MM.1S (cell line): ENCODE data around the gene CCT7.
A peak's percentile ranks its signal among the peaks of the same experiment; 100 is the strongest.

ENCODE experiments used
- DNase-seq: peaks from one replicate; pipeline ENCODE4 v3.0.0-alpha.2; 2015
- H2AFZ ChIP-seq: fragments of 300-600 bp; sonication (generic); 2 replicates; pipeline ENCODE4 v1.6.0; 2016; ENCODE audit warnings: antibody characterized with exemption, low read length
- H3F3A ChIP-seq: fragments of 300-600 bp; sonication (generic); 2 replicates; pipeline ENCODE4 v1.6.1; 2016; ENCODE audit warnings: mild to moderate bottlenecking, antibody characterized with exemption, low read length, moderate library complexity, mixed read lengths; ENCODE audit not compliant: insufficient read depth
- H3K27ac ChIP-seq: fragments of 300-600 bp; sonication (generic); 2 replicates; pipeline ENCODE4 v1.5.1; 2016; ENCODE audit warnings: mild to moderate bottlenecking, low read length
- H3K27me3 ChIP-seq: fragments of 300-600 bp; sonication (generic); replicated peaks from 2 replicates; pipeline ENCODE4 v1.6.0; 2016; ENCODE audit warnings: low read length; ENCODE audit not compliant: insufficient read depth
- H3K36me3 ChIP-seq: fragments of 300-600 bp; sonication (generic); replicated peaks from 2 replicates; pipeline ENCODE4 v1.6.1; 2016; ENCODE audit warnings: mild to moderate bottlenecking, low read length, mixed read lengths; ENCODE audit not compliant: insufficient read depth
- H3K4me1 ChIP-seq: fragments of 300-600 bp; sonication (generic); 2 replicates; pipeline ENCODE4 v1.6.1; 2016; ENCODE audit warnings: low read length, mixed read lengths
- H3K4me2 ChIP-seq: fragments of 300-600 bp; sonication (generic); 2 replicates; pipeline ENCODE4 v1.6.0; 2016; ENCODE audit warnings: low read depth, low read length
- H3K4me3 ChIP-seq: fragments of 300-600 bp; sonication (generic); 2 replicates; pipeline ENCODE4 v1.5.1; 2016; ENCODE audit warnings: low read length, mixed read lengths
- H3K79me2 ChIP-seq: fragments of 300-600 bp; sonication (generic); 2 replicates; pipeline ENCODE4 v1.6.1; 2016; ENCODE audit warnings: mixed run types, low read length, mixed read lengths
- H3K9ac ChIP-seq: fragments of 300-600 bp; sonication (generic); 2 replicates; pipeline ENCODE4 v1.6.1; 2016; ENCODE audit warnings: low read length, mixed read lengths
- H3K9me2 ChIP-seq: fragments of 300-600 bp; sonication (generic); replicated peaks from 2 replicates; pipeline ENCODE4 v1.6.1; 2016; ENCODE audit warnings: mild to moderate bottlenecking, low read length, mixed read lengths; ENCODE audit not compliant: insufficient read depth
- H3K9me3 ChIP-seq: fragments of 300-600 bp; sonication (generic); replicated peaks from 2 replicates; pipeline ENCODE4 v1.6.1; 2016; ENCODE audit warnings: mild to moderate bottlenecking, low read length, mixed read lengths; ENCODE audit not compliant: insufficient read depth
- H4K20me1 ChIP-seq: fragments of 300-600 bp; sonication (generic); 2 replicates; pipeline ENCODE4 v1.6.1; 2016; ENCODE audit warnings: mild to moderate bottlenecking, low read length, moderate library complexity, mixed read lengths; ENCODE audit not compliant: insufficient read depth
- CTCF ChIP-seq: fragments of 300-600 bp; sonication (generic); IDR thresholded peaks from 2 replicates; pipeline ENCODE4 v1.5.1; 2016; ENCODE audit warnings: antibody characterized with exemption, low read length, mixed read lengths
- EZH2 ChIP-seq: fragments of 300-600 bp; sonication (generic); optimal IDR thresholded peaks from 2 replicates; pipeline ENCODE3; 2017; ENCODE audit warnings: low read depth, mild to moderate bottlenecking, antibody characterized with exemption, low read length, mixed read lengths
- EZH2phosphoT487 ChIP-seq: fragments of 300-600 bp; sonication (generic); IDR thresholded peaks from 2 replicates; pipeline ENCODE4 v1.6.1; 2018; ENCODE audit warnings: antibody characterized with exemption, low read length

The CCT7 gene

GRCh38 chr2:73289304-73289703 is 55.2 kb downstream of the CCT7 start:
- H3K27me3 ChIP-seq, result peaks cover 38% of the 10 kb centered on the region
- no peak overlapping the region for H3K27ac ChIP-seq
- no peak overlapping the region for H2AFZ ChIP-seq
- no peaks in the 10 kb centered on the region for H3K4me1 ChIP-seq
- no peak overlapping the region for H3K4me2 ChIP-seq
- no peaks in the 10 kb centered on the region for H3K36me3 ChIP-seq
- H4K20me1 ChIP-seq, result no peaks in the 10 kb centered on the region
- H3K4me3 ChIP-seq, result no peak overlapping the region
- no peaks in the 10 kb centered on the region for H3F3A ChIP-seq
- no peak overlapping the region for H3K9ac ChIP-seq
- DNase-seq, result no peak
- no peaks in the 10 kb centered on the region for H3K79me2 ChIP-seq
- no peaks in the 10 kb centered on the region for H3K9me2 ChIP-seq
- no peak for TF ChIP-seq CTCF
- H3K9me3 ChIP-seq, result no peaks in the 10 kb centered on the region

- H3K79me2 ChIP-seq, result no peaks in the 10 kb centered on the region
- H2AFZ ChIP-seq, result no peak overlapping the region
- no peaks in the 10 kb centered on the region for H3K36me3 ChIP-seq
- no peaks in the 10 kb centered on the region for H3F3A ChIP-seq
- peak; percentile 56 for DNase-seq
- no peak overlapping the region for H3K4me3 ChIP-seq
- H3K4me1 ChIP-seq, result no peaks in the 10 kb centered on the region
- no peaks in the 10 kb centered on the region for H3K9me3 ChIP-seq
- H3K9me2 ChIP-seq, result no peaks in the 10 kb centered on the region
- no peak overlapping the region for H3K4me2 ChIP-seq
- TF ChIP-seq EZH2 (no peak), EZH2phosphoT487 (no peak), CTCF (peak; percentile 75)
- H4K20me1 ChIP-seq, result no peaks in the 10 kb centered on the region
- H3K27me3 ChIP-seq, result peaks cover 47% of the 10 kb centered on the region
- no peak overlapping the region for H3K9ac ChIP-seq
- no peak overlapping the region for H3K27ac ChIP-seq
Observed at GRCh38 chr2:73290049-73290839, 56.1 kb downstream of the CCT7 start.

- H3K9me2 ChIP-seq, result no peaks in the 10 kb centered on the region
- H3K4me3 ChIP-seq, result no peak overlapping the region
- H3K36me3 ChIP-seq, result no peaks in the 10 kb centered on the region
- peak overlapping the region; percentile 49; the same call in 1 of the 2 replicates for H3K4me2 ChIP-seq
- H4K20me1 ChIP-seq, result no peaks in the 10 kb centered on the region
- no peak overlapping the region for H3K27ac ChIP-seq
- peak; percentile 42 for DNase-seq
- H3F3A ChIP-seq, result no peaks in the 10 kb centered on the region
- H3K9ac ChIP-seq, result no peak overlapping the region
- TF ChIP-seq CTCF (no peak), EZH2phosphoT487 (no peak), EZH2 (no peak)
- H3K4me1 ChIP-seq, result no peaks in the 10 kb centered on the region
- H3K79me2 ChIP-seq, result no peaks in the 10 kb centered on the region
- no peaks in the 10 kb centered on the region for H3K9me3 ChIP-seq
- no peak overlapping the region for H2AFZ ChIP-seq
- H3K27me3 ChIP-seq, result peaks cover 56% of the 10 kb centered on the region
Observed at GRCh38 chr2:73291093-73291460, 57.0 kb downstream of the CCT7 start.
